Stimulated activated CD8-positive, alpha-beta memory T cell treated with anti-CD3 and anti-CD28 coated beads, Interleukin-7, amount 100 ng/mL, for 48 hours (primary cell): ENCODE results near the gene TBATA.

Experiments used
- DNase-seq, 2 donors: peaks; one replicate each; pipeline ENCODE4 v3.0.0-alpha.2; 2020; ENCODE audit warnings: low read depth in 1 of 2; ENCODE audit errors: extremely low read depth in 1 of 2

The TBATA gene

GRCh38 chr10:70809011-70809611 is 23.9 kb upstream of the TBATA start:
- DNase-seq = no peak

- no peak for DNase-seq
Observed at GRCh38 chr10:70807556-70807955, 22.4 kb upstream of the TBATA start.

GRCh38 chr10:70806841-70807240 is 21.7 kb upstream of the TBATA start:
- no peak for DNase-seq

- no peak for DNase-seq
Observed at GRCh38 chr10:70805619-70806215, 20.5 kb upstream of the TBATA start.

GRCh38 chr10:70804421-70804808 is 19.2 kb upstream of the TBATA start:
- DNase-seq = no peak

GRCh38 chr10:70803775-70804420 is 18.7 kb upstream of the TBATA start:
- DNase-seq = no peak

- DNase-seq = no peak
Observed at GRCh38 chr10:70801854-70802253, 16.7 kb upstream of the TBATA start.

GRCh38 chr10:70799124-70799523 is 13.9 kb upstream of the TBATA start:
- no peak for DNase-seq

GRCh38 chr10:70797840-70798239 is 12.7 kb upstream of the TBATA start:
- no peak for DNase-seq

- no peak for DNase-seq
Observed at GRCh38 chr10:70795613-70796012, 10.4 kb upstream of the TBATA start.

GRCh38 chr10:70791386-70792039 is 6.3 kb upstream of the TBATA start:
- DNase-seq = no peak

- peak in 1 of 2 donors; percentile 9 for DNase-seq
Observed at GRCh38 chr10:70786799-70787415, 1.7 kb upstream of the TBATA start.

GRCh38 chr10:70784471-70784870 is 706 bp downstream of the TBATA start:
- no peak for DNase-seq

GRCh38 chr10:70784016-70784415 is 1.2 kb downstream of the TBATA start:
- no peak for DNase-seq

- no peak for DNase-seq
Observed at GRCh38 chr10:70782746-70783680, 2.2 kb downstream of the TBATA start.

- DNase-seq = no peak
Observed at GRCh38 chr10:70782086-70782745, 3.0 kb downstream of the TBATA start.

GRCh38 chr10:70781461-70782051 is 3.6 kb downstream of the TBATA start:
- DNase-seq = no peak

GRCh38 chr10:70780772-70781171 is 4.4 kb downstream of the TBATA start:
- DNase-seq = no peak

GRCh38 chr10:70780370-70780760 is 4.8 kb downstream of the TBATA start:
- no peak for DNase-seq
